H9 (cell line): ENCODE measurements around the gene ANO2. TPM values are rescaled to one million over a fixed set of nuclear protein-coding genes. Genes with fewer than 3 reads are reported as not detected.

ENCODE experiments used
- DNase-seq: peaks from one replicate; pipeline ENCODE4 v3.0.0-alpha.2; 2017
- H2AFZ ChIP-seq: one replicate; pipeline ENCODE4 v1.6.1; 2013; ENCODE audit warnings: mild to moderate bottlenecking, low read length, control low read depth, moderate library complexity
- H2AK5ac ChIP-seq: 2 replicates; pipeline ENCODE4 v1.6.1; 2013; ENCODE audit warnings: low read length, control low read depth, mixed read lengths; ENCODE audit not compliant: insufficient read length
- H2BK120ac ChIP-seq: one replicate; pipeline ENCODE4 v1.6.1; 2013; ENCODE audit warnings: low read depth, mild to moderate bottlenecking, low read length, control low read depth, inconsistent platforms; ENCODE audit not compliant: poor library complexity, severe bottlenecking
- H2BK12ac ChIP-seq: 2 replicates; pipeline ENCODE4 v1.6.1; 2013; ENCODE audit warnings: low read length, control low read depth, mixed read lengths, low read depth; ENCODE audit not compliant: insufficient read length
- H2BK15ac ChIP-seq: 2 replicates; pipeline ENCODE4 v1.6.1; 2013; ENCODE audit warnings: low read depth, low read length, control low read depth
- H2BK20ac ChIP-seq: one replicate; pipeline ENCODE4 v1.6.1; 2013; ENCODE audit warnings: low read depth, mild to moderate bottlenecking, low read length, control low read depth, inconsistent platforms; ENCODE audit not compliant: poor library complexity, severe bottlenecking
- H2BK5ac ChIP-seq: 2 replicates; pipeline ENCODE4 v1.6.1; 2013; ENCODE audit warnings: low read length, control low read depth, mixed read lengths; ENCODE audit not compliant: insufficient read length
- H3K14ac ChIP-seq: 2 replicates; pipeline ENCODE4 v1.6.1; 2013; ENCODE audit warnings: low read length, control low read depth; ENCODE audit not compliant: insufficient read depth
- H3K18ac ChIP-seq: 2 replicates; pipeline ENCODE4 v1.6.1; 2013; ENCODE audit warnings: low read depth, mild to moderate bottlenecking, mixed read lengths, low read length, control low read depth; ENCODE audit not compliant: insufficient read length
- H3K23ac ChIP-seq: 2 replicates; pipeline ENCODE4 v1.6.1; 2013; ENCODE audit warnings: low read length, control low read depth, mixed read lengths, low read depth; ENCODE audit not compliant: insufficient read length
- H3K23me2 ChIP-seq: 2 replicates; pipeline ENCODE4 v1.6.1; 2013; ENCODE audit warnings: low read depth, mild to moderate bottlenecking, mixed read lengths, low read length, control low read depth; ENCODE audit not compliant: insufficient read length, poor library complexity, severe bottlenecking
- H3K27ac ChIP-seq: 2 replicates; pipeline ENCODE4 v1.5.1; 2013; ENCODE audit warnings: low read length, control low read depth, mixed read lengths, low read depth; ENCODE audit not compliant: insufficient read length
- H3K27me3 ChIP-seq: 2 replicates; pipeline ENCODE4 v1.6.1; 2013; ENCODE audit warnings: low read length, control low read depth, inconsistent platforms; ENCODE audit not compliant: insufficient read depth
- H3K4ac ChIP-seq: 2 replicates; pipeline ENCODE4 v1.6.1; 2013; ENCODE audit warnings: low read depth, mild to moderate bottlenecking, control low read depth, inconsistent platforms, low read length, moderate library complexity
- H3K4me1 ChIP-seq: 2 replicates; pipeline ENCODE4 v1.6.1; 2013; ENCODE audit warnings: low read length, control low read depth, inconsistent platforms; ENCODE audit not compliant: insufficient read depth
- H3K4me2 ChIP-seq: 2 replicates; pipeline ENCODE4 v1.6.1; 2013; ENCODE audit warnings: low read length, control low read depth, mixed read lengths; ENCODE audit not compliant: insufficient read length, insufficient read depth
- H3K56ac ChIP-seq: 2 replicates; pipeline ENCODE4 v1.6.1; 2013; ENCODE audit warnings: low read depth, mild to moderate bottlenecking, mixed read lengths, low read length, control low read depth; ENCODE audit not compliant: insufficient read length
- H3K79me1 ChIP-seq: 2 replicates; pipeline ENCODE4 v1.6.1; 2013; ENCODE audit warnings: low read depth, mild to moderate bottlenecking, moderate library complexity, low read length, control low read depth, inconsistent platforms; ENCODE audit not compliant: insufficient read depth, poor library complexity, severe bottlenecking
- H3K79me2 ChIP-seq: 2 replicates; pipeline ENCODE4 v1.6.1; 2013; ENCODE audit warnings: low read length, control low read depth, inconsistent platforms; ENCODE audit not compliant: insufficient read depth
- H3K9ac ChIP-seq: 2 replicates; pipeline ENCODE4 v1.6.1; 2013; ENCODE audit warnings: low read length, control low read depth, mixed read lengths; ENCODE audit not compliant: insufficient read length; ENCODE audit errors: extremely low read depth
- H3K9me3 ChIP-seq: one replicate; pipeline ENCODE4 v1.6.1; 2013; ENCODE audit warnings: low read depth, low read length, inconsistent platforms; ENCODE audit not compliant: control insufficient read depth
- H3T11ph ChIP-seq: one replicate; pipeline ENCODE4 v1.6.1; 2013; ENCODE audit warnings: mild to moderate bottlenecking, low read length, control low read depth, inconsistent platforms
- H4K20me1 ChIP-seq: one replicate; pipeline ENCODE4 v1.6.1; 2013; ENCODE audit not compliant: control insufficient read depth, insufficient read length, insufficient read depth
- H4K5ac ChIP-seq: 2 replicates; pipeline ENCODE4 v1.6.1; 2013; ENCODE audit warnings: low read depth, mild to moderate bottlenecking, mixed read lengths, low read length, control low read depth; ENCODE audit not compliant: insufficient read length
- H4K8ac ChIP-seq: replicated peaks from 2 replicates; pipeline ENCODE4 v1.6.1; 2013; ENCODE audit warnings: low read length, control low read depth, mixed read lengths, low read depth; ENCODE audit not compliant: insufficient read length
- H4K91ac ChIP-seq: 2 replicates; pipeline ENCODE4 v1.6.1; 2013; ENCODE audit warnings: low read depth, mild to moderate bottlenecking, moderate library complexity, mixed read lengths, low read length, control low read depth; ENCODE audit not compliant: insufficient read length
- H3K27ac Mint-ChIP-seq, 3 experiments: 2 replicates in 2 of 3; 3 replicates in 1 of 3; pipeline ENCODE4 v1.8.0; 2020 to 2021; ENCODE audit warnings: mixed read lengths in 3 of 3, mild to moderate bottlenecking in 1 of 3, moderate library complexity in 1 of 3
- H3K27me3 Mint-ChIP-seq: 2 replicates; pipeline ENCODE4 v1.8.0; 2021; ENCODE audit warnings: low read depth, mild to moderate bottlenecking, moderate library complexity, mixed read lengths
- H3K36me3 Mint-ChIP-seq, 3 experiments: 2 replicates in 2 of 3; 3 replicates in 1 of 3; pipeline ENCODE4 v1.8.0; 2020 to 2021; ENCODE audit warnings: low read depth in 3 of 3, mixed read lengths in 3 of 3; ENCODE audit not compliant: insufficient read depth in 1 of 3
- H3K4me1 Mint-ChIP-seq, 2 experiments: 2 replicates each; pipeline ENCODE4 v1.8.0; 2020; ENCODE audit warnings: mixed read lengths in 2 of 2
- H3K4me3 Mint-ChIP-seq, 2 experiments: 2 replicates in 1 of 2; 3 replicates in 1 of 2; pipeline ENCODE4 v1.8.0; 2020 to 2021; ENCODE audit warnings: mild to moderate bottlenecking in 2 of 2, mixed read lengths in 2 of 2, moderate library complexity in 1 of 2
- H3K9me3 Mint-ChIP-seq, 2 experiments: 2 replicates in 1 of 2; 3 replicates in 1 of 2; pipeline ENCODE4 v1.8.0; 2020; ENCODE audit warnings: mild to moderate bottlenecking in 2 of 2, mixed read lengths in 2 of 2, moderate library complexity in 1 of 2
- CTCF ChIP-seq: fragments of 200-600 bp; sonication (generic); conservative IDR thresholded peaks from 3 replicates; pipeline ENCODE4 v1.8.0; 2021; ENCODE audit warnings: antibody characterized with exemption, mild to moderate bottlenecking
- WGBS: extraction: QIAGEN DNeasy Blood & Tissue Kit; methylation state at CpG from one replicate; pipeline ENCODE4 v1.1.7; 2013; ENCODE audit warnings: missing lambda C conversion rate, low lambda C conversion rate, mixed read lengths; ENCODE audit not compliant: insufficient read length; ENCODE audit errors: extremely low coverage; 5-methylcytosine and 5-hydroxymethylcytosine counted together
- total RNA-seq: library from RNA; stranded (reverse); gene quantifications from 2 replicates; pipeline ENCODE4 v1.2.1, GENCODE V29; 2021

Gene ANO2
- total RNA-seq, 1 experiment from 2014 or later, result 3.8 TPM

GRCh38 chr12:5565933-5566599 is 379.0 kb downstream of the ANO2 start:
- no peak overlapping the region for H3K27ac Mint-ChIP-seq
- peaks cover 0 to 9% of the 10 kb centered on the region in 2 experiments; a peak in 2 of 4 replicates for H3K4me1 Mint-ChIP-seq
- Histone ChIP-seq H3K56ac (no peak overlapping the region), H3T11ph (no peak overlapping the region), H3K23ac (no peak overlapping the region), H3K14ac (no peak overlapping the region), H4K8ac (no peak overlapping the region), H4K20me1 (no peaks in the 10 kb centered on the region), H3K9ac (no peak overlapping the region), H3K79me2 (no peaks in the 10 kb centered on the region), H3K79me1 (no peaks in the 10 kb centered on the region), H3K4me1 (no peaks in the 10 kb centered on the region), H3K27me3 (no peaks in the 10 kb centered on the region), H3K27ac (no peak overlapping the region), H2BK120ac (no peak overlapping the region), H4K91ac (no peak overlapping the region), H3K23me2 (no peaks in the 10 kb centered on the region), H3K4ac (no peak overlapping the region), H4K5ac (no peak overlapping the region), H3K9me3 (no peaks in the 10 kb centered on the region), H2BK15ac (no peak overlapping the region), H2AFZ (no peak overlapping the region), H2AK5ac (no peak overlapping the region), H2BK12ac (no peak overlapping the region), H2BK5ac (no peak overlapping the region), H3K18ac (no peak overlapping the region), H3K4me2 (no peak overlapping the region), H2BK20ac (no peak overlapping the region)
- H3K27me3 Mint-ChIP-seq, result no peaks in the 10 kb centered on the region; the same call in none of the 2 replicates
- DNase-seq, result peak; percentile 28
- WGBS, result no CpG with 5 or more reads among the region's 3 CpGs
- no peaks in the 10 kb centered on the region for H3K36me3 Mint-ChIP-seq
- H3K9me3 Mint-ChIP-seq, result no peaks in the 10 kb centered on the region
- no peak overlapping the region for H3K4me3 Mint-ChIP-seq
- no peak; the same call in 2 of the 3 replicates for TF ChIP-seq CTCF
